HepG2 (cell line): ENCODE data around the gene NR3C2. TPM values are rescaled to one million over a fixed set of nuclear protein-coding genes. Genes with fewer than 3 reads are reported as not detected.
A peak's percentile ranks its signal among the peaks of the same experiment; 100 is the strongest.

ENCODE experiments used
- BHLHE40 ChIP-seq: IDR thresholded peaks from 2 replicates; pipeline ENCODE4 v1.6.1; 2011; ENCODE audit warnings: low read length, improper control_type of control experiment
- EP300 ChIP-seq, 3 experiments: sonication (generic) in 1 of 3; formaldehyde crosslinking in 1 of 3; IDR thresholded peaks; 2 replicates each; pipeline versions ENCODE4 v1.5.1 to v1.6.1; 2011 to 2020; ENCODE audit warnings: low read depth in 2 of 3, low read length in 2 of 3, borderline replicate concordance in 1 of 3, improper control_type of control experiment in 1 of 3, mild to moderate bottlenecking in 1 of 3, missing genetic modification reagents in 1 of 3, moderate library complexity in 1 of 3
- GABPA ChIP-seq, 2 experiments: IDR thresholded peaks; 2 replicates each; pipeline ENCODE4 v1.6.1; 2011 to 2016; ENCODE audit warnings: low read depth in 2 of 2, low read length in 1 of 2, missing biosample characterization in 1 of 2, missing genetic modification characterization in 1 of 2
- HDAC1 ChIP-seq: sonication (generic); formaldehyde crosslinking; IDR thresholded peaks from 2 replicates; pipeline ENCODE4 v1.5.1; 2020; ENCODE audit warnings: mild to moderate bottlenecking, missing genetic modification reagents
- HES4 ChIP-seq: sonication (generic); formaldehyde crosslinking; IDR thresholded peaks from 2 replicates; pipeline ENCODE4 v1.9.0; 2021; ENCODE audit warnings: mild to moderate bottlenecking, missing genetic modification reagents, borderline replicate concordance
- KAT7 ChIP-seq: IDR thresholded peaks from 2 replicates; pipeline ENCODE4 v1.6.1; 2018; ENCODE audit warnings: borderline replicate concordance, missing compliant biosample characterization
- KMT2B ChIP-seq: IDR thresholded peaks from 2 replicates; pipeline ENCODE4 v1.6.1; 2016; ENCODE audit warnings: missing genetic modification reagents, missing compliant biosample characterization
- MIER2 ChIP-seq: IDR thresholded peaks from 2 replicates; pipeline ENCODE4 v1.6.1; 2016; ENCODE audit warnings: missing biosample characterization, missing genetic modification reagents
- MIXL1 ChIP-seq: IDR thresholded peaks from 2 replicates; pipeline ENCODE4 v1.6.1; 2016
- NR0B2 ChIP-seq: sonication (generic); formaldehyde crosslinking; IDR thresholded peaks from 2 replicates; pipeline ENCODE4 v1.4.0; 2020; ENCODE audit warnings: mild to moderate bottlenecking, missing genetic modification reagents
- PITX1 ChIP-seq: sonication (generic); formaldehyde crosslinking; IDR thresholded peaks from 2 replicates; pipeline ENCODE4 v1.5.1; 2020; ENCODE audit warnings: mild to moderate bottlenecking, missing genetic modification reagents
- POLR2G ChIP-seq: fragments of 200-400 bp; formaldehyde crosslinking; IDR thresholded peaks from 2 replicates; pipeline ENCODE4 v1.6.1; 2018; ENCODE audit warnings: mild to moderate bottlenecking, low read depth, low read length, moderate library complexity
- SIN3A ChIP-seq: IDR thresholded peaks from 2 replicates; pipeline ENCODE4 v1.6.1; 2011; ENCODE audit warnings: low read depth, mild to moderate bottlenecking, control low read depth, low read length, borderline replicate concordance
- SOX13 ChIP-seq, 3 experiments: fragments of 450-650 bp in 1 of 3; sonication (generic) in 1 of 3; formaldehyde crosslinking in 1 of 3; IDR thresholded peaks in 2 of 3; conservative IDR thresholded peaks in 1 of 3; 2 replicates each; pipeline versions ENCODE4 v1.5.0 to v1.6.1; 2016 to 2020; ENCODE audit warnings: antibody characterized with exemption in 1 of 3, mild to moderate bottlenecking in 1 of 3, missing compliant biosample characterization in 1 of 3, missing genetic modification reagents in 1 of 3, moderate library complexity in 1 of 3
- STAT5B ChIP-seq: sonication (generic); formaldehyde crosslinking; IDR thresholded peaks from 2 replicates; pipeline ENCODE4 v1.4.0; 2020; ENCODE audit warnings: missing genetic modification reagents
- ZBTB3 ChIP-seq: sonication (generic); formaldehyde crosslinking; IDR thresholded peaks from 2 replicates; pipeline ENCODE4 v1.4.0; 2020; ENCODE audit warnings: low read depth, mild to moderate bottlenecking, moderate library complexity, missing genetic modification reagents, borderline replicate concordance
- ZNF10 ChIP-seq: sonication (generic); formaldehyde crosslinking; IDR thresholded peaks from 2 replicates; pipeline ENCODE4 v1.4.0; 2020; ENCODE audit warnings: mild to moderate bottlenecking, low read depth, missing genetic modification reagents, borderline replicate concordance
- ZNF292 ChIP-seq: sonication (generic); formaldehyde crosslinking; IDR thresholded peaks from 2 replicates; pipeline ENCODE4 v1.8.1; 2022; ENCODE audit warnings: mild to moderate bottlenecking, low read depth, missing genetic modification reagents, borderline replicate concordance
- ZNF678 ChIP-seq: sonication (generic); formaldehyde crosslinking; IDR thresholded peaks from 2 replicates; pipeline ENCODE4 v1.4.0; 2020; ENCODE audit warnings: mild to moderate bottlenecking, missing genetic modification reagents
- ZNF766 ChIP-seq: sonication (generic); formaldehyde crosslinking; IDR thresholded peaks from 2 replicates; pipeline ENCODE4 v1.5.0; 2020; ENCODE audit warnings: missing genetic modification reagents, borderline replicate concordance
- polyA plus RNA-seq, 8 experiments: library from polyadenylated mRNA; depleted of rRNA in 3 of 8; stranded (reverse) in 7 of 8; unstranded in 1 of 8; fragments of >200 nt; fragmentation: Illumina TruSeq in 4 of 8; extraction: Trizol in 4 of 8; gene quantifications; 2 replicates each; pipeline versions ENCODE4 v1.2.1 to v1.2.3, GENCODE V29; 2011 to 2016; ENCODE audit warnings: low read depth in 4 of 8, missing spikeins in 1 of 8, mixed read lengths in 1 of 8; ENCODE audit not compliant: insufficient read depth in 1 of 8
- total RNA-seq, 5 experiments: library from RNA; depleted of rRNA; stranded (reverse); fragments of >200 nt; fragmentation: Illumina TruSeq; extraction: Trizol; gene quantifications; 2 replicates each; pipeline ENCODE4 v1.2.3, GENCODE V29; 2016; ENCODE audit warnings: low read depth in 1 of 5
- TF ChIP-seq, protein P1 (sequence below): sonication (generic); formaldehyde crosslinking; IDR thresholded peaks from 2 replicates; pipeline ENCODE4 v1.9.0; 2021; ENCODE audit warnings: mild to moderate bottlenecking, missing genetic modification reagents

NR3C2 gene
- total and polyA plus RNA-seq, 2 of the 13 experiments (the other 11 are each of a cell fraction or from before 2014, with no cell fraction given): 0.26 to 0.46 TPM

DNA sequence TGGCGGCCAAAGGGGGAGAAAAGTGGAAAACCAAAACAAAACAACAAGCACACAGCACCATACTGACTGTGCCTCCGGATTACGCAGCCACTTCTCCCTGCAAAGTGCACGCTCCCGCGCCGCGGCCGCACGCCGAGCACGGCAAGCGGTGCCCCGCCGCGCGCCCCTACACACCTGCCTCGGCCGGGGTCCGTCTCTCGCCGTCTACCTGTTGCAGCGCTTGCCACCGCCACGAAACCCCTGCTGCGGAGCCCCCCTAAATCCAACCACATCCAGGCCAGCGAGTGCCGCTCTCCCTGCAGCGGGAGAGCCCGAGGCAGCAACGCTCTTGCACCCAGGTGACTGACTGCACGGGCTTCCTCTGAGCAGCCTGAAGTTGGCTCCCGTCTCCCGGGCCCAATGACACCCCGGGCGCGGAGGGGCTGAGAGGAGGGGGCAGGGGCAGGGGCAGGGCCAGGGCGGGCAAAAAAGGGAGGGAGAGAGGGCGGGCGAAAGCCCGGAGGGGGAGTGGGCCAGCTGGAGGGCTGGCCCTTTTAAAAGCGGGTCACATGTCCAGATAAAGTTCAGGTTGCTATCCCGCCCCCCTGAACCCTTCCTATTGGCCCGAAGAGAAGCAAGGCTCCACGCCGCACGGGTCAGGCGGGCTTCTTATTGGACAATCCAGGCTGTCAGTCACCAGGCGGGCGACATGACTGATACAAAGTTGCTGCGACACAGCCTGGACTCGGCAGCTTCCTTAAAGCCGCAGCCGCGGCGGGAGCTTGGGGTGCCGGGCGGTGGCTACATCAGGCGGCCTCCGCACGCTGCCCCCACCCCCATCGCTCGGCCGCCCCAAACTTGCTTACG is at the start of gene NR3C2 (continued):
- TF ChIP-seq POLR2G: peak; percentile 84
- TF ChIP-seq SOX13 (IDR thresholded peaks at IDR 0.05): no peak
- TF ChIP-seq SOX13 (CRISPR knock-in tag; conservative IDR thresholded peaks at IDR 0.05 in 1 of 2, IDR thresholded peaks at IDR 0.05 in 1 of 2): peak in 1 of 2 experiments; percentile 5; a peak in 1 of 4 replicates
- no peak for TF ChIP-seq ZNF10
- TF ChIP-seq SIN3A: peak; percentile 35; the same call in 1 of the 2 replicates
- TF ChIP-seq STAT5B (CRISPR knock-in tag): no peak
- TF ChIP-seq KMT2B (CRISPR knock-in tag): 0 out of 2 replicates have a peak, but pooled peaks have one; percentile 21
- TF ChIP-seq, protein P1, sequence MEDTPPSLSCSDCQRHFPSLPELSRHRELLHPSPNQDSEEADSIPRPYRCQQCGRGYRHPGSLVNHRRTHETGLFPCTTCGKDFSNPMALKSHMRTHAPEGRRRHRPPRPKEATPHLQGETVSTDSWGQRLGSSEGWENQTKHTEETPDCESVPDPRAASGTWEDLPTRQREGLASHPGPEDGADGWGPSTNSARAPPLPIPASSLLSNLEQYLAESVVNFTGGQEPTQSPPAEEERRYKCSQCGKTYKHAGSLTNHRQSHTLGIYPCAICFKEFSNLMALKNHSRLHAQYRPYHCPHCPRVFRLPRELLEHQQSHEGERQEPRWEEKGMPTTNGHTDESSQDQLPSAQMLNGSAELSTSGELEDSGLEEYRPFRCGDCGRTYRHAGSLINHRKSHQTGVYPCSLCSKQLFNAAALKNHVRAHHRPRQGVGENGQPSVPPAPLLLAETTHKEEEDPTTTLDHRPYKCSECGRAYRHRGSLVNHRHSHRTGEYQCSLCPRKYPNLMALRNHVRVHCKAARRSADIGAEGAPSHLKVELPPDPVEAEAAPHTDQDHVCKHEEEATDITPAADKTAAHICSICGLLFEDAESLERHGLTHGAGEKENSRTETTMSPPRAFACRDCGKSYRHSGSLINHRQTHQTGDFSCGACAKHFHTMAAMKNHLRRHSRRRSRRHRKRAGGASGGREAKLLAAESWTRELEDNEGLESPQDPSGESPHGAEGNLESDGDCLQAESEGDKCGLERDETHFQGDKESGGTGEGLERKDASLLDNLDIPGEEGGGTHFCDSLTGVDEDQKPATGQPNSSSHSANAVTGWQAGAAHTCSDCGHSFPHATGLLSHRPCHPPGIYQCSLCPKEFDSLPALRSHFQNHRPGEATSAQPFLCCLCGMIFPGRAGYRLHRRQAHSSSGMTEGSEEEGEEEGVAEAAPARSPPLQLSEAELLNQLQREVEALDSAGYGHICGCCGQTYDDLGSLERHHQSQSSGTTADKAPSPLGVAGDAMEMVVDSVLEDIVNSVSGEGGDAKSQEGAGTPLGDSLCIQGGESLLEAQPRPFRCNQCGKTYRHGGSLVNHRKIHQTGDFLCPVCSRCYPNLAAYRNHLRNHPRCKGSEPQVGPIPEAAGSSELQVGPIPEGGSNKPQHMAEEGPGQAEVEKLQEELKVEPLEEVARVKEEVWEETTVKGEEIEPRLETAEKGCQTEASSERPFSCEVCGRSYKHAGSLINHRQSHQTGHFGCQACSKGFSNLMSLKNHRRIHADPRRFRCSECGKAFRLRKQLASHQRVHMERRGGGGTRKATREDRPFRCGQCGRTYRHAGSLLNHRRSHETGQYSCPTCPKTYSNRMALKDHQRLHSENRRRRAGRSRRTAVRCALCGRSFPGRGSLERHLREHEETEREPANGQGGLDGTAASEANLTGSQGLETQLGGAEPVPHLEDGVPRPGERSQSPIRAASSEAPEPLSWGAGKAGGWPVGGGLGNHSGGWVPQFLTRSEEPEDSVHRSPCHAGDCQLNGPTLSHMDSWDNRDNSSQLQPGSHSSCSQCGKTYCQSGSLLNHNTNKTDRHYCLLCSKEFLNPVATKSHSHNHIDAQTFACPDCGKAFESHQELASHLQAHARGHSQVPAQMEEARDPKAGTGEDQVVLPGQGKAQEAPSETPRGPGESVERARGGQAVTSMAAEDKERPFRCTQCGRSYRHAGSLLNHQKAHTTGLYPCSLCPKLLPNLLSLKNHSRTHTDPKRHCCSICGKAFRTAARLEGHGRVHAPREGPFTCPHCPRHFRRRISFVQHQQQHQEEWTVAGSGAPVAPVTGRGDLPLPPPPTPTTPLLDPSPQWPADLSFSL: no peak
- TF ChIP-seq MIER2 (CRISPR knock-in tag): no peak
- TF ChIP-seq KAT7 (CRISPR knock-in tag): no peak
- TF ChIP-seq ZNF292 (CRISPR knock-in tag): no peak
- TF ChIP-seq HDAC1 (CRISPR knock-in tag): peak; percentile 56; the same call in 1 of the 2 replicates
- TF ChIP-seq ZNF678 (CRISPR knock-in tag): 0 out of 2 replicates have a peak, but pooled peaks have one; percentile 15
- no peak for TF ChIP-seq GABPA (IDR thresholded peaks at IDR 0.05; ENCODE audit: low read depth, low read length)
- no peak for TF ChIP-seq GABPA (CRISPR knock-in tag; IDR thresholded peaks at IDR 0.05; ENCODE audit: low read depth)
- TF ChIP-seq ZBTB3 (CRISPR knock-in tag): no peak
- TF ChIP-seq BHLHE40: 0 out of 2 replicates have a peak, but pooled peaks have one; percentile 4
- TF ChIP-seq PITX1 (CRISPR knock-in tag): 0 out of 2 replicates have a peak, but pooled peaks have one; percentile 12
- no peak; the same call in 1 of the 2 replicates for TF ChIP-seq MIXL1 (CRISPR knock-in tag)
- TF ChIP-seq EP300 (IDR thresholded peaks at IDR 0.05; ENCODE audit: low read depth in 2 of 2, low read length in 2 of 2): peak in 1 of 2 experiments; percentile 8; a peak in 1 of 4 replicates
- TF ChIP-seq EP300 (CRISPR knock-in tag; IDR thresholded peaks at IDR 0.05; ENCODE audit: borderline replicate concordance): no peak
- 0 out of 2 replicates have a peak, but pooled peaks have one; percentile 26 for TF ChIP-seq NR0B2 (CRISPR knock-in tag)
- no peak for TF ChIP-seq HES4 (CRISPR knock-in tag)
- TF ChIP-seq ZNF766 (CRISPR knock-in tag): 0 out of 2 replicates have a peak, but pooled peaks have one; percentile 44
